MM.1S (cell line): Measurements from ENCODE around the gene ENOX1.

Source experiments
- DNase-seq: peaks from one replicate; pipeline ENCODE4 v3.0.0-alpha.2; 2015
- H2AFZ ChIP-seq: fragments of 300-600 bp; sonication (generic); 2 replicates; pipeline ENCODE4 v1.6.0; 2016; ENCODE audit warnings: antibody characterized with exemption, low read length
- H3F3A ChIP-seq: fragments of 300-600 bp; sonication (generic); 2 replicates; pipeline ENCODE4 v1.6.1; 2016; ENCODE audit warnings: mild to moderate bottlenecking, antibody characterized with exemption, low read length, moderate library complexity, mixed read lengths; ENCODE audit not compliant: insufficient read depth
- H3K27ac ChIP-seq: fragments of 300-600 bp; sonication (generic); 2 replicates; pipeline ENCODE4 v1.5.1; 2016; ENCODE audit warnings: mild to moderate bottlenecking, low read length
- H3K27me3 ChIP-seq: fragments of 300-600 bp; sonication (generic); replicated peaks from 2 replicates; pipeline ENCODE4 v1.6.0; 2016; ENCODE audit warnings: low read length; ENCODE audit not compliant: insufficient read depth
- H3K36me3 ChIP-seq: fragments of 300-600 bp; sonication (generic); replicated peaks from 2 replicates; pipeline ENCODE4 v1.6.1; 2016; ENCODE audit warnings: mild to moderate bottlenecking, low read length, mixed read lengths; ENCODE audit not compliant: insufficient read depth
- H3K4me1 ChIP-seq: fragments of 300-600 bp; sonication (generic); 2 replicates; pipeline ENCODE4 v1.6.1; 2016; ENCODE audit warnings: low read length, mixed read lengths
- H3K4me2 ChIP-seq: fragments of 300-600 bp; sonication (generic); 2 replicates; pipeline ENCODE4 v1.6.0; 2016; ENCODE audit warnings: low read depth, low read length
- H3K4me3 ChIP-seq: fragments of 300-600 bp; sonication (generic); 2 replicates; pipeline ENCODE4 v1.5.1; 2016; ENCODE audit warnings: low read length, mixed read lengths
- H3K79me2 ChIP-seq: fragments of 300-600 bp; sonication (generic); 2 replicates; pipeline ENCODE4 v1.6.1; 2016; ENCODE audit warnings: mixed run types, low read length, mixed read lengths
- H3K9ac ChIP-seq: fragments of 300-600 bp; sonication (generic); 2 replicates; pipeline ENCODE4 v1.6.1; 2016; ENCODE audit warnings: low read length, mixed read lengths
- H3K9me2 ChIP-seq: fragments of 300-600 bp; sonication (generic); replicated peaks from 2 replicates; pipeline ENCODE4 v1.6.1; 2016; ENCODE audit warnings: mild to moderate bottlenecking, low read length, mixed read lengths; ENCODE audit not compliant: insufficient read depth
- H3K9me3 ChIP-seq: fragments of 300-600 bp; sonication (generic); replicated peaks from 2 replicates; pipeline ENCODE4 v1.6.1; 2016; ENCODE audit warnings: mild to moderate bottlenecking, low read length, mixed read lengths; ENCODE audit not compliant: insufficient read depth
- H4K20me1 ChIP-seq: fragments of 300-600 bp; sonication (generic); 2 replicates; pipeline ENCODE4 v1.6.1; 2016; ENCODE audit warnings: mild to moderate bottlenecking, low read length, moderate library complexity, mixed read lengths; ENCODE audit not compliant: insufficient read depth
- EZH2 ChIP-seq: fragments of 300-600 bp; sonication (generic); optimal IDR thresholded peaks from 2 replicates; pipeline ENCODE3; 2017; ENCODE audit warnings: low read depth, mild to moderate bottlenecking, antibody characterized with exemption, low read length, mixed read lengths
- EZH2phosphoT487 ChIP-seq: fragments of 300-600 bp; sonication (generic); IDR thresholded peaks from 2 replicates; pipeline ENCODE4 v1.6.1; 2018; ENCODE audit warnings: antibody characterized with exemption, low read length
- TF ChIP-seq, protein P1 (sequence below): fragments of 300-600 bp; sonication (generic); IDR thresholded peaks from 2 replicates; pipeline ENCODE4 v1.5.1; 2016; ENCODE audit warnings: antibody characterized with exemption, low read length, mixed read lengths

Gene ENOX1

DNA sequence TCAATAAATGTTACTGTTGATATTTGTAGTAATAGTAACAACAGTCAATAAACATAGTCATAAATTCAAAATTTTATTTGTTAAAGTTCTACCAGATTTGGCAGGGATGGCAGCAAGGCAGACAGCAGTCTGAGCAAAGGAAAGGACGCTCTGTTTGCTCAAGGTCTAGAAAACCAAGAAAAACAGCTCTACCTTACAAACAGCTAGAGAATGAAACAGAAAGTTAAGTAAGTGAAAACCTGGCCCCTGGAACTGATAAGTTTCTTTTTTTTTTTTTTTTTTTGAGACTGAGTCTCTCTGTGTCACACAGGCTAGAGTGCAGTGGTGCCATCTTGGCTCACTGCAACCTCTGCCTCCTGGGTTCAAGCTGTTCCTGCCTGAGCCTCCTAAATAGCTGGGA lies 27.9 kb downstream of the ENOX1 start:
- Histone ChIP-seq H3K4me3 (no peak overlapping the region), H4K20me1 (no peaks in the 10 kb centered on the region), H3K27me3 (no peaks in the 10 kb centered on the region), H3K79me2 (no peaks in the 10 kb centered on the region), H3K4me1 (no peaks in the 10 kb centered on the region; the same call in 1 of the 2 replicates), H2AFZ (no peak overlapping the region), H3F3A (no peaks in the 10 kb centered on the region), H3K36me3 (no peaks in the 10 kb centered on the region), H3K9ac (no peak overlapping the region), H3K9me3 (no peaks in the 10 kb centered on the region), H3K27ac (peak overlapping the region; percentile 25; the same call in 1 of the 2 replicates), H3K4me2 (peak overlapping the region; percentile 47; the same call in 1 of the 2 replicates), H3K9me2 (no peaks in the 10 kb centered on the region)
- peak; percentile 69 for DNase-seq
- TF ChIP-seq EZH2phosphoT487 (no peak), EZH2 (no peak)
- TF ChIP-seq, protein P1, sequence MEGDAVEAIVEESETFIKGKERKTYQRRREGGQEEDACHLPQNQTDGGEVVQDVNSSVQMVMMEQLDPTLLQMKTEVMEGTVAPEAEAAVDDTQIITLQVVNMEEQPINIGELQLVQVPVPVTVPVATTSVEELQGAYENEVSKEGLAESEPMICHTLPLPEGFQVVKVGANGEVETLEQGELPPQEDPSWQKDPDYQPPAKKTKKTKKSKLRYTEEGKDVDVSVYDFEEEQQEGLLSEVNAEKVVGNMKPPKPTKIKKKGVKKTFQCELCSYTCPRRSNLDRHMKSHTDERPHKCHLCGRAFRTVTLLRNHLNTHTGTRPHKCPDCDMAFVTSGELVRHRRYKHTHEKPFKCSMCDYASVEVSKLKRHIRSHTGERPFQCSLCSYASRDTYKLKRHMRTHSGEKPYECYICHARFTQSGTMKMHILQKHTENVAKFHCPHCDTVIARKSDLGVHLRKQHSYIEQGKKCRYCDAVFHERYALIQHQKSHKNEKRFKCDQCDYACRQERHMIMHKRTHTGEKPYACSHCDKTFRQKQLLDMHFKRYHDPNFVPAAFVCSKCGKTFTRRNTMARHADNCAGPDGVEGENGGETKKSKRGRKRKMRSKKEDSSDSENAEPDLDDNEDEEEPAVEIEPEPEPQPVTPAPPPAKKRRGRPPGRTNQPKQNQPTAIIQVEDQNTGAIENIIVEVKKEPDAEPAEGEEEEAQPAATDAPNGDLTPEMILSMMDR, result no peak

DNA sequence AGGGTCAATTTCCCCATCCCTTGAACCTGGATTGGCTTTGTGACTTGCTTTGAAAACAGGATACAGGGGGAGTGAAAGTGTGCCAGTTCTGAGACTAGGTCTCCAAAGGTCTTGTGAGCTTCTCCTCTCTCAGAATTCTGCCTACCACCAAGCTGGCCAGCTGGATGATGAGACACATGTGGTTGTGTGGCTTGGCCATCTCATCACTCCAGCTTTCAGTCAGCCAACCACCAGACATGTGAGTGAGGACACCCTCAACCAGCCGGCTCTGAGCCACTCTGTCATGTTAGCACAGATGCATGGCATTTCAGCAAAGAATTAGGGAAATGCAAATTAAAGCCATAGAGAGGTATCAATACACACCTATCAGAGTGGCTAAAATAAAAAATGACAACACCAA lies 29.5 kb downstream of the ENOX1 start:
- peak; percentile 6 for DNase-seq
- Histone ChIP-seq H3K9me2 (no peaks in the 10 kb centered on the region), H3K36me3 (no peaks in the 10 kb centered on the region), H3K79me2 (no peaks in the 10 kb centered on the region), H2AFZ (no peak overlapping the region), H3K27me3 (no peaks in the 10 kb centered on the region), H3F3A (no peaks in the 10 kb centered on the region), H3K4me2 (no peak overlapping the region), H3K4me3 (no peak overlapping the region), H4K20me1 (no peaks in the 10 kb centered on the region), H3K9ac (no peak overlapping the region), H3K4me1 (no peaks in the 10 kb centered on the region; the same call in 1 of the 2 replicates), H3K9me3 (no peaks in the 10 kb centered on the region), H3K27ac (no peak overlapping the region)
- TF ChIP-seq EZH2phosphoT487, result no peak
- no peak for TF ChIP-seq EZH2
- TF ChIP-seq, protein P1, result no peak

DNA sequence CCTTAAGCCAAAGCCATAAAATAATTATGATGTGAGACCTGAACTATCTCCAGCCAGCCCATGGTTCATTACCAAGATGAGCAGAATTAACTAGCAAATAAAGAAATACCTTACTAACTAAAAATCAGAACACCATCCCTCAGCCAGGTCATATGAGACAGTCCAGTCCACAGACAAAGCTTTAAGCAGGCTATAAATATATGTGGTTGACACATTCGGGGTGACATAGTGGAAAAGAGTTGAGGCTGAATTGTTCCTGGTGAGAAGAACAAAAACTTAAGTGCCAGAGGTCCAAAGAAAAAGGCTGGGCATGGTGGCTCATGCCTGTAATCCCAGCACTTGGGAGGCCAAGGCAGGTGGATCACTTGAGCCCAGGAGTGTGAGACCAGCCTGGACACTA lies 30.9 kb downstream of the ENOX1 start:
- Histone ChIP-seq H3K79me2 (no peaks in the 10 kb centered on the region), H3K9me3 (no peaks in the 10 kb centered on the region), H3K4me2 (no peak overlapping the region), H3K27me3 (no peaks in the 10 kb centered on the region), H3F3A (no peaks in the 10 kb centered on the region), H3K4me3 (no peak overlapping the region), H2AFZ (no peak overlapping the region), H3K36me3 (no peaks in the 10 kb centered on the region), H4K20me1 (no peaks in the 10 kb centered on the region), H3K9ac (no peak overlapping the region), H3K9me2 (no peaks in the 10 kb centered on the region), H3K27ac (no peak overlapping the region), H3K4me1 (no peaks in the 10 kb centered on the region; the same call in 1 of the 2 replicates)
- no peak for TF ChIP-seq EZH2
- TF ChIP-seq, protein P1, result no peak
- DNase-seq, result no peak
